Stimulated activated CD8-positive, alpha-beta memory T cell treated with anti-CD3 and anti-CD28 coated beads, Interleukin-2, amount 100 ng/mL, for 1 hour (primary cell): ENCODE results near the gene CCDC150.
"Not testable (repeated sequence)": the region's sequence is repeated elsewhere in the genome, so short reads cannot be mapped to it uniquely, and the experiment has no call there.

Experiments used
- DNase-seq, 2 donors: peaks; one replicate each; pipeline ENCODE4 v3.0.0-alpha.2; 2020; ENCODE audit warnings: low read depth in 2 of 2

CCDC150 gene

GRCh38 chr2:196712867-196713266 lies 73.4 kb downstream of the CCDC150 start:
- DNase-seq: no peak

DNA sequence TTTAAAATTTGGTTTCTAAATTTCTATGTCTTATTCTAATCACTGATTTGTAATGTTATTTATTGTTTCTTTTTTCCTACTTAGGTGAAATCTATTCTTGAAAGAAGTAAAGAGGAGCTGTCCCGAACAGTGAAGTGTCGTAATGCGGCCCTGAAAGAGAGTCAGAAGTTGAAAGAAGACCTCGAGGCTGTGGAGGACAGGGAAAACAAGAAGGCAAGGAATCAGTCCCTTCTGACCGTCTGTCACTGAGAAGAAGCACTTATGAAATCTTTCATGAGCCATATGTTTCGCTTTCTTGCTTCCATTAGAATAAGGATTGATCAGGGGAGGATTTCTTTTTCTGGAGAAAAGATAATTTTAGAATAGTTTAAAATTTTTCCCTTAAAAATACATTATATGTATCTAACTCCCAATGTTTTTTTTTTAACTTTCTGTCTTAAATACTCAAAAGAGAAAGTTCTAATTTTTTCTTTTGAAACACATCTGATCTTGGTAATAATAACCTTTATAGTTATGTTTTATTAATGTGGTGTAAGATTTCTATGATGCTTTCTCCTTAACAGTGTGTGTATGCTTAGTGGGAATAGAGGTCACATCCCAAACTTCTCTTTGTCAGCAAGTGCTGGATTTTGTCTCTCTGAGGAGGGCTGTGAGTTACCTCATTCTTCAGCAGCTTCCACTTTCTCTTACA lies 79.0 kb downstream of the CCDC150 start:
- no peak for DNase-seq

- no peak for DNase-seq
Observed at GRCh38 chr2:196719110-196719872, 79.8 kb downstream of the CCDC150 start.

DNA sequence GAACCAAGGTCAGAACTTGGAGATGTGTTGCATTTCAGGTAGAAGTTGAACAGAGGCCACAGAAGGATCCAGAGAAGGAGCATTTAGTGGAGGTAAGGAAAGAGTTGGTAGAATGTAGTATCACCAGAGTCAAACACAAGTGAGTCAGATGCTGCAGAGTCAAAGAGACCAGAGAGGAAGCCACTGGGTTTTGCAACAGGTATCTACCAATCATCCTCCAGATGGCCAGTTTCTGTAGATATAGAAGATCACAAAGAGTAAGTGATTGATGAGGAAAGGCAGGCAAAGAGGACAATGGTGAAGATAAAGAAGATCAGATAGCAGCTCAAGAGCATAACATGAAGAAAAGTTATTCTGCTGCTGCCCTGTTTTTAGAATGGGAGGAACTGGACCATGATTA lies 84.1 kb downstream of the CCDC150 start:
- no peak for DNase-seq

DNA sequence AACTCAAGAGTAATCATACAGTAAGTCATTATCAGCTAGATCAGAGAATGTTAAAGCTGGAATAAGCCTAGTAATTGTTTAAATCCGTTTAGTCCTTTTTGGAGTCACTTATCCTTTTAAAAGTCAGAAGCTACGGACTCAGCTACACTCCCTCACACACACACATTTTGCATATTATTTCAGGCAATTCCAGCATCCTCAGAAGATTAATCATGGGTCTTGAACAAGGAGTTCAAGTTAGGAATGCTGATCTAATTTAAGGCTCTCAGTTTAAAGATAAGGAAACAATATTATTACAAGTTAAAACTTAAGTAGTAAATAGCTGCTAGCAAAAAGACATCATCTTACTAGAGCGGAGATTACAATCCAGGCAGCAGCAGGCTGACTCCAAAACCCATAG lies 85.7 kb downstream of the CCDC150 start:
- no peak for DNase-seq

DNA sequence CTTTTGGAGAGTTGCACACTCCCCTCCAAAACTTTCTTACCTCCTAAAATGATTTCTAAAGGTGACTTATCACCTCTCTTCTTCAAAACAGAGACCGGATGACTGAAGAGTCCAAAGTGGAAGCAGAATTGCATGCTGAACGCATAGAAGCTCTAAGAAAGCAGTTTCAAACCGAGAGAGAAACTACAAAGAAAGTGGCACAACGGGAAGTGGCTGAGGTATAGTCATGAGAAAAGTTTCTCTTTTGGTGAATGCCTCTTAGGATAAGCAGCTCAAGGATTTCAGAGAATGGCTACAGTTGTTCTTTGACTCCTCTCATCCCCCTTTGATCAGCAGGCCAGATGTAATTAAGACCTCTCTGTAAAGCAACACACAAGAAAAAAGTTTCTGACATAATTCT lies 86.4 kb downstream of the CCDC150 start:
- no peak for DNase-seq

- DNase-seq: no peak
Observed at GRCh38 chr2:196729418-196729817, 89.9 kb downstream of the CCDC150 start.

- not testable (repeated sequence) for DNase-seq
Observed at GRCh38 chr2:196736646-196737045, 97.1 kb downstream of the CCDC150 start.

GRCh38 chr2:196737046-196737445 lies 97.5 kb downstream of the CCDC150 start:
- DNase-seq: no peak

DNA sequence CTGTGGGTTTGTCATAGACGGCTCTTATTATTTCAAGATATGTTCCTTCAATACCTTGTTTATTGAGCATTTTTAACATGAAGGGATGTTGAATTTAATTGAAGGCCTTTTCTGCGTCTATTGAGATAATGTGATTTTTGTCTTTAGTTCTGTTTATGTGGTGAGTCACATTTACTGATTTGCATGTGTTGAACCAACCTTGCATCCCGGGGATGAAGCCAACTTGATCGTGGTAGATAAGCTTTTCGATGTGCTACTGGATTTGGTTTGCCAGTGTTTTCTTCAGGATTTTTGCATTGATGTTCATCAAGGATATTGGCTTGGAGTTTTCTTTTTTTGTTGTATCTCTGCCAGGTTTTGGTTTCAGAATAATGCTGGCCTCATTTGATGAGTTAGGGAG lies 99.5 kb downstream of the CCDC150 start:
- DNase-seq: no peak

DNA sequence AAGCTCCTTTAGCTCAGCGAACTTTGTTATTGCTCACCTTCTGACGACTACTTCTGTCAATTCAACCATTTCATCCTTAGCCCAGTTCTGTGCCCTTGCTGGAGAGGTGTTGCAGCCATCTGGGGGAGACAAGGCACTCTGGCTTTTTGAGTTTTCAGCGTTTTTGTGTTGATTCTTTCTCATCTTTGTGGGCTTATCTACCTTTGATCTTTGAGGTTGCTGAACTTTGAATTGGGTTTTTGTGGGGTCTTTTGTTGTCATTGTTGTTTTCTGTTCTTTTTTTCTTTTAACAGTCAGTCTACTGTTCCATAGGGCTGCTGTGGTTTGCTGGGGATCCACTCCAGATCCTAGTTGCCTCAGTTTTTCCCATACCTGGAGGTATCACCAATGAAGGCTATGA lies 102.7 kb downstream of the CCDC150 start:
- no peak for DNase-seq

GRCh38 chr2:196742685-196743084 lies 103.2 kb downstream of the CCDC150 start:
- DNase-seq: no peak

GRCh38 chr2:196743165-196743564 lies 103.7 kb downstream of the CCDC150 start:
- no peak for DNase-seq

DNA sequence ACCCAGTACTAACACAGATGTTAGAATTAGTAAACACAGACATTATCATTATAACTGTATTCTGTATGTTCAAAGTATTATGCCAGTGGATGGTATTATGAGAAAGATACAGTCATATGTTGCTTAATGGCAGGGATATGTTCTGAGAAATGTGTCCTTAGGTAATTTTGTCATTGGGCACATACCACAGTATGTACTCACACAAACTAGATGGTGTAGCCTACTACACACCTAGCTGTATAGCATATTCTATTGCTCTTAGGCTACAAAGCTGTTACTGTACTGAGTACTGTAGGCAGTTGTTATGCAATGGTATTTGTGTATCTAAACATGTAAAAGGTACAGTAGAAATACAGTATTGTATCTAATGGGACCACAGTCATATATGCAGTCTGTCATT lies 106.2 kb downstream of the CCDC150 start:
- DNase-seq: no peak

- no peak for DNase-seq
Observed at GRCh38 chr2:196747400-196747799, 107.9 kb downstream of the CCDC150 start.

DNA sequence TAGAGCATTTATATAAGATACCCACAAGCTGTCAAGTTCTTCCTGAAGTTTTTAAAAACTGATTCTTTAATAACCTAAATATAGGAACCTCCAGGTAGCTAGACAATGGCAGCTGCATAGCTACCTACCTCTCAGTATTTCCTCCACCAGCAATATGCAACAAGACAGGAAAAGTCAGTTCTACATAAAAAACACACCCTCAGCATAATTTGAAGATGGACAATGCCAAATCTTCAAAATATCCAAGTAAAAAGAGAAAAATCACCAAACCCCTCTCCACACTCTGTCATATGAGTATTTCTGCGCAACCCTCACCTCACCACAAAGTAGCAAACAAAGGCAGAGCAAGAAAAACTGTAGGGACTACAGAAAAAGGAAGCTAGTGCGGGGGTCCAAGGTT lies 108.6 kb downstream of the CCDC150 start:
- DNase-seq: no peak

DNA sequence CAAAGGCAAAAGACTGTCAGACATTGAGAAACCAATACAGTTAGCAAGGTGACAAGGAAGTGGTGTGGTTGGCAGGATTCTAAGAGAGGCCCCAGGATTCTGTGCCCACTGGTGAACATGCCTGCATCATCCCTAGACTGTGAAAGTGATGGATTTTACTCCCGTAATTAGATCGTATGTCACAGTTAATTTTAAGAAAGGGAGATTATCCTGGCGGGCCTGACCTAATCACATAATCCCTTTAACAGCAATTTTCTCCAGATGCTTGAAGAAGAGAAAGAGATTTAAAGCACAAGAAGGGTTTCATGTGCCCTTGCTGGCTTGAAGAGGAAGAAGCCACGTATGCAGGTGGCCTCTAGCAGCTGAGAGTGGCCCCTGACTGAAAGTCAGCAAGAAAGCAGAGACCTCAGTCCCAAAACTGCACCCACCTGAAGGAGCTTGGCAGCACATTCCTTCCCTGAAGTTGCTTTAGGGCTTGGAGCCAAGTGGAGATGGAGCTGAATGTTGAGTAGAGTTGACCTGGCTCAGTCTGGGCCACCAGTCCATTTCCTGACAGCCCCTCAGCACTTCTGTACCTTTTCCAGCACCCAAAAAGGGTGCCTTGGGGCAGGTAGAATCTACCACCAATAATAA lies 110.9 kb downstream of the CCDC150 start:
- DNase-seq: no peak

- peak; percentile 17 to 30 for DNase-seq
Observed at GRCh38 chr2:196750977-196751631, 111.6 kb downstream of the CCDC150 start.

DNA sequence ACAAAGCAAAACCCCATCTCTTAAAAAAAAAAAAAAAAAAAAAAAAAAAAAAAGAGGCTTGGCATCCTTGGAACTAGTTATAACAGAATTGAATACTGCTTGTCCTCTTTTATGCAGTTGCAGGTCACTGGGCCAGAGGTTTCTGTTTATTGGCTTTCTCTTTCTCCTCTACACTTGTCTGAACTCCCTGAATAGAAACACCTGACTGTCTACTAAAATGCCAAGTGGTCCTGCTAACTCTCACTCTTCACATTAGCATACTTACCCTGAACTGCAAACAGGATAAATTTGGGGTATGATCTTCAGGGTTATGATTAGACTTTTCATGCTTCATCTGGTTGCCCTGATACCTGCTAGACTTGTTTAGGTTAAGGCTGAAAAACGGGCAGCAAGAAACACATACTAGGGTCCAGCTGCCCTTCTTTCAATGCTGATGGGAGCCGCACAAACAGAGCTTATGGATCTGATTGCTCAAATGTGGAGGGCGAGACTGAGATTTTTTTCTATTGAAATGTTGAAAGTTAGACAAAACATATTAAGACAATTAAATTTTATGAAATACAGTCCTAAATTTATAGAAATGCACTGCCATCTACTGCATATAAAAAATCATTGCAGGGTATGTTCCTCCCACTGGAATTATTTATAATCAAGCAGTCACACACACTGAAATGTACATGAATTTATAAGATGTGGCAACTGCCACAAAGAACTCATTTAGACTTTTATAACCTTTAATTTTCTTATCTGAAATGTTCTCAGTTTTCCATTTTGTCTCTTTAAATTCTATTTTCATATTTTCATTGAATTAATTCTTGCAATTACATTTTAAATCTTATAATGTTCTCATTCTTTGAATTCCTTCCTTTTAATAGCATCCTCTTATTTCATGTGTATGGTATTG lies 119.2 kb downstream of the CCDC150 start:
- no peak for DNase-seq

- DNase-seq: no peak
Observed at GRCh38 chr2:196759378-196759706, 119.8 kb downstream of the CCDC150 start.

- DNase-seq: no peak
Observed at GRCh38 chr2:196767101-196767500, 127.6 kb downstream of the CCDC150 start.
